ENCODE measurements around the gene CPT2.

The CPT2 gene

GRCh38 chr1:53196017-53196484, 573 bp upstream of the CPT2 start:
- TF ChIP-seq MAX (IDR thresholded peaks at IDR 0.05), result no peak
- TF ChIP-seq USF1 (IDR thresholded peaks at IDR 0.05), result no peak
- no peak for TF ChIP-seq EP300 (IDR thresholded peaks at IDR 0.05; ENCODE audit: borderline replicate concordance)
- no peak for TF ChIP-seq ZBTB7A (IDR thresholded peaks at IDR 0.05; ENCODE audit: low read depth)
- TF ChIP-seq TEAD4 (IDR thresholded peaks at IDR 0.05), result no peak
- TF ChIP-seq REST (IDR thresholded peaks at IDR 0.05; ENCODE audit: low read depth), result no peak
- no peak for TF ChIP-seq CEBPB (IDR thresholded peaks at IDR 0.05)
- TF ChIP-seq RAD21 (IDR thresholded peaks at IDR 0.05; ENCODE audit: low read depth), result no peak
- no peak for TF ChIP-seq CREB1 (IDR thresholded peaks at IDR 0.05; ENCODE audit: low read depth)
- TF ChIP-seq EGR1 (IDR thresholded peaks at IDR 0.05), result no peak
- TF ChIP-seq NFIC (IDR thresholded peaks at IDR 0.05), result no peak
- no peak for TF ChIP-seq YY1 (IDR thresholded peaks at IDR 0.05; ENCODE audit: low read depth)
- no peak for TF ChIP-seq TCF12 (IDR thresholded peaks at IDR 0.05; ENCODE audit: low read depth)
- TF ChIP-seq FOXM1 (IDR thresholded peaks at IDR 0.05; ENCODE audit: borderline replicate concordance, low read depth), result no peak
- no peak for TF ChIP-seq TAF1 (IDR thresholded peaks at IDR 0.05; ENCODE audit: low read depth)

GRCh38 chr1:53197291-53198200, 922 bp downstream of the CPT2 start:
- TF ChIP-seq RAD21 (IDR thresholded peaks at IDR 0.05; ENCODE audit: low read depth), result no peak
- no peak for TF ChIP-seq USF1 (IDR thresholded peaks at IDR 0.05)

GRCh38 chr1:53198241-53198651, 1.6 kb downstream of the CPT2 start:
- no peak for TF ChIP-seq TAF1 (IDR thresholded peaks at IDR 0.05; ENCODE audit: low read depth)
- TF ChIP-seq TCF12 (IDR thresholded peaks at IDR 0.05; ENCODE audit: low read depth), result no peak
- no peak for TF ChIP-seq CREB1 (IDR thresholded peaks at IDR 0.05; ENCODE audit: low read depth)
- no peak for TF ChIP-seq CEBPB (IDR thresholded peaks at IDR 0.05)
- no peak for TF ChIP-seq ZBTB7A (IDR thresholded peaks at IDR 0.05; ENCODE audit: low read depth)
- no peak for TF ChIP-seq NFIC (IDR thresholded peaks at IDR 0.05)
- no peak for TF ChIP-seq EGR1 (IDR thresholded peaks at IDR 0.05)
- TF ChIP-seq EP300 (IDR thresholded peaks at IDR 0.05; ENCODE audit: borderline replicate concordance), result no peak
- TF ChIP-seq RAD21 (IDR thresholded peaks at IDR 0.05; ENCODE audit: low read depth), result no peak
- no peak for TF ChIP-seq FOXM1 (IDR thresholded peaks at IDR 0.05; ENCODE audit: borderline replicate concordance, low read depth)
- TF ChIP-seq MAX (IDR thresholded peaks at IDR 0.05), result no peak
- no peak for TF ChIP-seq USF1 (IDR thresholded peaks at IDR 0.05)
- no peak for TF ChIP-seq REST (IDR thresholded peaks at IDR 0.05; ENCODE audit: low read depth)
- no peak for TF ChIP-seq TEAD4 (IDR thresholded peaks at IDR 0.05)
- no peak for TF ChIP-seq YY1 (IDR thresholded peaks at IDR 0.05; ENCODE audit: low read depth)

GRCh38 chr1:53203466-53203865, 6.8 kb downstream of the CPT2 start:
- TF ChIP-seq EGR1 (IDR thresholded peaks at IDR 0.05), result no peak
- TF ChIP-seq REST (IDR thresholded peaks at IDR 0.05; ENCODE audit: low read depth), result no peak
- TF ChIP-seq YY1 (IDR thresholded peaks at IDR 0.05; ENCODE audit: low read depth), result no peak
- TF ChIP-seq RAD21 (IDR thresholded peaks at IDR 0.05; ENCODE audit: low read depth), result no peak
- no peak for TF ChIP-seq EP300 (IDR thresholded peaks at IDR 0.05; ENCODE audit: borderline replicate concordance)
- no peak for TF ChIP-seq TAF1 (IDR thresholded peaks at IDR 0.05; ENCODE audit: low read depth)
